IMR-90 (cell line): Measurements from ENCODE around the gene GNG7. TPM values are rescaled to one million over a fixed set of nuclear protein-coding genes. Genes with fewer than 3 reads are reported as not detected.

Experiments used
- ATAC-seq: fragments of 200-7000 bp; cut with Tn5 transposase; 2 replicates; pipeline ENCODE4 v1.9.1; 2020; ENCODE audit warnings: low read depth, mild to moderate bottlenecking, moderate library complexity
- BruUV-seq: library from RNA; stranded (reverse); fragments of 400-500 nt; replicated peaks from 2 replicates; lab custom pipeline; 2021; lab: Mats Ljungman, UMichigan
- CTCF ChIA-PET: fragments of 300-600 bp; formaldehyde crosslinking; extraction: SDS; loops from one replicate; lab custom pipeline; 2021; ENCODE audit warnings: antibody characterized with exemption; lab: Yijun Ruan, JAX
- POLR2A ChIA-PET: fragments of 300-600 bp; sonication (Branson Sonifier 250); formaldehyde crosslinking; loops from one replicate; lab custom pipeline; 2022; ENCODE audit warnings: antibody characterized with exemption; ENCODE audit not compliant: unreplicated experiment; lab: Charles Lee
- DNase-seq: peaks from one replicate; pipeline ENCODE4 v3.0.0; 2013
- H2AFZ ChIP-seq: replicated peaks from 2 replicates; pipeline ENCODE3; 2013; ENCODE audit warnings: low read length, mild to moderate bottlenecking; ENCODE audit not compliant: poor library complexity
- H2AK5ac ChIP-seq: 2 replicates; pipeline ENCODE4 v1.6.1; 2013; ENCODE audit warnings: low read depth, low read length, inconsistent platforms
- H2AK9ac ChIP-seq: replicated peaks from 2 replicates; pipeline ENCODE3; 2013; ENCODE audit warnings: mild to moderate bottlenecking, low read depth, low read length, moderate library complexity; ENCODE audit not compliant: poor library complexity
- H2BK120ac ChIP-seq: 2 replicates; pipeline ENCODE4 v1.6.1; 2013; ENCODE audit warnings: low read depth, low read length, inconsistent platforms
- H2BK15ac ChIP-seq: 3 replicates; pipeline ENCODE4 v1.6.1; 2013; ENCODE audit warnings: low read depth, low read length, inconsistent platforms
- H2BK20ac ChIP-seq: 2 replicates; pipeline ENCODE4 v1.6.1; 2013; ENCODE audit warnings: low read depth, mild to moderate bottlenecking, inconsistent platforms, low read length, moderate library complexity
- H2BK5ac ChIP-seq: 2 replicates; pipeline ENCODE4 v1.6.1; 2013; ENCODE audit warnings: mild to moderate bottlenecking, low read depth, low read length, inconsistent platforms; ENCODE audit not compliant: poor library complexity, severe bottlenecking
- H3K14ac ChIP-seq: replicated peaks from 2 replicates; pipeline ENCODE4 v1.6.1; 2013; ENCODE audit warnings: low read depth, low read length, inconsistent platforms
- H3K18ac ChIP-seq: 2 replicates; pipeline ENCODE4 v1.6.1; 2013; ENCODE audit warnings: low read depth, low read length, control low read depth
- H3K23ac ChIP-seq: 2 replicates; pipeline ENCODE4 v1.6.1; 2013; ENCODE audit warnings: low read depth, low read length, inconsistent platforms
- H3K27ac ChIP-seq: 2 replicates; pipeline ENCODE4 v1.5.1; 2013; ENCODE audit warnings: mild to moderate bottlenecking, control low read depth, low read length; ENCODE audit not compliant: insufficient read depth
- H3K27me3 ChIP-seq: 2 replicates; pipeline ENCODE4 v1.6.1; 2013; ENCODE audit warnings: low read length; ENCODE audit not compliant: control insufficient read depth, insufficient read depth
- H3K36me3 ChIP-seq: 2 replicates; pipeline ENCODE4 v1.6.1; 2013; ENCODE audit warnings: low read length, mixed read lengths; ENCODE audit not compliant: control insufficient read depth, insufficient read depth
- H3K4ac ChIP-seq: 2 replicates; pipeline ENCODE4 v1.6.1; 2013; ENCODE audit warnings: low read depth, low read length, inconsistent platforms
- H3K4me1 ChIP-seq: 2 replicates; pipeline ENCODE4 v1.6.1; 2013; ENCODE audit warnings: low read length, mixed read lengths; ENCODE audit not compliant: control insufficient read depth, insufficient read depth
- H3K4me2 ChIP-seq: 2 replicates; pipeline ENCODE4 v1.6.1; 2013; ENCODE audit warnings: low read depth, mild to moderate bottlenecking, control low read depth, low read length, moderate library complexity
- H3K4me3 ChIP-seq: 2 replicates; pipeline ENCODE4 v1.5.1; 2013; ENCODE audit warnings: low read depth, mild to moderate bottlenecking, control low read depth, low read length, moderate library complexity; ENCODE audit not compliant: insufficient read depth
- H3K56ac ChIP-seq: 2 replicates; pipeline ENCODE4 v1.6.1; 2013; ENCODE audit warnings: low read length, inconsistent platforms; ENCODE audit not compliant: insufficient read depth; ENCODE audit errors: extremely low read depth
- H3K79me1 ChIP-seq, 2 experiments: 2 replicates each; pipeline ENCODE4 v1.6.1; 2013; ENCODE audit warnings: low read length in 2 of 2, inconsistent platforms in 1 of 2, low read depth in 1 of 2
- H3K9ac ChIP-seq: 2 replicates; pipeline ENCODE4 v1.6.1; 2013; ENCODE audit warnings: low read depth, low read length, control low read depth
- H3K9me1 ChIP-seq: 2 replicates; pipeline ENCODE4 v1.6.1; 2013; ENCODE audit warnings: low read length, inconsistent platforms; ENCODE audit not compliant: insufficient read depth
- H3K9me3 ChIP-seq: 2 replicates; pipeline ENCODE4 v1.6.1; 2013; ENCODE audit warnings: low read length; ENCODE audit not compliant: control insufficient read depth, insufficient read depth
- H4K20me1 ChIP-seq: 2 replicates; pipeline ENCODE4 v1.6.1; 2013; ENCODE audit warnings: low read length, inconsistent platforms; ENCODE audit not compliant: insufficient read depth
- H4K5ac ChIP-seq: 2 replicates; pipeline ENCODE4 v1.6.1; 2013; ENCODE audit warnings: mild to moderate bottlenecking, low read depth, low read length, control low read depth
- H4K8ac ChIP-seq, 2 experiments: 2 replicates each; pipeline ENCODE4 v1.6.1; 2013; ENCODE audit warnings: low read depth in 2 of 2, low read length in 2 of 2, control low read depth in 1 of 2, inconsistent platforms in 1 of 2
- H4K91ac ChIP-seq: 2 replicates; pipeline ENCODE4 v1.6.1; 2013; ENCODE audit warnings: low read depth, low read length, inconsistent platforms; ENCODE audit not compliant: insufficient read depth
- CEBPB ChIP-seq: IDR thresholded peaks from 2 replicates; pipeline ENCODE4 v1.6.1; 2012; ENCODE audit warnings: low read depth, low read length, improper control_type of control experiment
- CHD1 ChIP-seq: IDR thresholded peaks from 2 replicates; pipeline ENCODE4 v1.6.1; 2012; ENCODE audit warnings: low read depth, low read length, improper control_type of control experiment
- CTCF ChIP-seq: conservative IDR thresholded peaks from 2 replicates; pipeline ENCODE4 v1.5.1; 2012; ENCODE audit warnings: mild to moderate bottlenecking, low read depth, low read length, improper control_type of control experiment
- FOS ChIP-seq: fragments of 150-350 bp; IDR thresholded peaks from 2 replicates; pipeline ENCODE4 v1.6.1; 2016; ENCODE audit warnings: low read depth, low read length
- MAFK ChIP-seq: IDR thresholded peaks from 2 replicates; pipeline ENCODE4 v1.6.1; 2012; ENCODE audit warnings: low read depth, low read length, improper control_type of control experiment
- MAZ ChIP-seq: IDR thresholded peaks from 2 replicates; pipeline ENCODE4 v1.6.1; 2012; ENCODE audit warnings: low read depth, mild to moderate bottlenecking, low read length, improper control_type of control experiment, moderate library complexity, borderline replicate concordance
- MXI1 ChIP-seq: IDR thresholded peaks from 2 replicates; pipeline ENCODE4 v1.6.1; 2012; ENCODE audit warnings: low read depth, mild to moderate bottlenecking, low read length, moderate library complexity, borderline replicate concordance
- NFE2L2 ChIP-seq: fragments of 150-350 bp; IDR thresholded peaks from 2 replicates; pipeline ENCODE4 v1.6.1; 2016; ENCODE audit warnings: low read depth, mild to moderate bottlenecking, low read length
- POLR2A ChIP-seq: IDR thresholded peaks from 2 replicates; pipeline ENCODE4 v1.6.1; 2012; ENCODE audit warnings: mild to moderate bottlenecking, low read depth, low read length
- RAD21 ChIP-seq: IDR thresholded peaks from 2 replicates; pipeline ENCODE4 v1.6.1; 2012; ENCODE audit warnings: low read length, improper control_type of control experiment
- RCOR1 ChIP-seq: IDR thresholded peaks from 2 replicates; pipeline ENCODE4 v1.6.1; 2012; ENCODE audit warnings: mild to moderate bottlenecking, low read length, improper control_type of control experiment; ENCODE audit not compliant: insufficient replicate concordance
- RFX5 ChIP-seq: IDR thresholded peaks from 2 replicates; pipeline ENCODE4 v1.8.0; 2012; ENCODE audit warnings: low read depth, mild to moderate bottlenecking, low read length, moderate library complexity
- SMC3 ChIP-seq: fragments of 150-350 bp; IDR thresholded peaks from 2 replicates; pipeline ENCODE4 v1.6.1; 2016; ENCODE audit warnings: low read depth, mild to moderate bottlenecking, antibody characterized with exemption, low read length, moderate library complexity
- USF2 ChIP-seq: fragments of 150-350 bp; IDR thresholded peaks from 2 replicates; pipeline ENCODE4 v1.6.1; 2017; ENCODE audit warnings: mild to moderate bottlenecking, antibody characterized with exemption, low read length, low read depth
- WGBS, 2 experiments: methylation state at CpG; one replicate each; pipeline versions ENCODE4 v1.1.5 to v1.1.7; 2013; ENCODE audit warnings: missing lambda C conversion rate in 2 of 2; ENCODE audit not compliant: insufficient read length in 1 of 2; ENCODE audit errors: extremely low coverage in 2 of 2; 5-methylcytosine and 5-hydroxymethylcytosine counted together
- dilution Hi-C: fragments of 300-500 bp; cut with HindIII; formaldehyde crosslinking; loops from one replicate; pipeline ENCODE4 v1.14.3; 2018; ENCODE audit warnings: low sequenced_read_pairs; ENCODE audit not compliant: unreplicated experiment
- in situ Hi-C: fragments of 300-500 bp; cut with MboI; formaldehyde crosslinking; loops from 3 replicates; pipeline ENCODE4 v1.14.3; 2019; ENCODE audit warnings: low sequenced_read_pairs, inconsistent platforms, mixed read lengths
- intact Hi-C: fragments of 100-400 bp; cut with micrococcal nuclease; formaldehyde crosslinking; loops from 2 replicates; pipeline ENCODE4 v1.10.0; 2022
- polyA plus RNA-seq, 3 experiments: library from polyadenylated mRNA; depleted of rRNA; stranded (reverse); fragments of >200 nt; gene quantifications; 2 replicates each; pipeline ENCODE4 v1.2.3, GENCODE V29; 2012; ENCODE audit warnings: low replicate concordance in 1 of 3
- total RNA-seq: library from RNA; depleted of rRNA; stranded (reverse); fragments of >200 nt; gene quantifications from 2 replicates; pipeline ENCODE4 v1.2.3, GENCODE V29; 2012
- TF ChIP-seq, protein P1 (sequence below): fragments of 150-350 bp; IDR thresholded peaks from 2 replicates; pipeline ENCODE4 v1.6.1; 2016; ENCODE audit warnings: low read depth, mild to moderate bottlenecking, low read length, moderate library complexity, borderline replicate concordance

GNG7 gene
- total and polyA plus RNA-seq, 2 of the 4 experiments (the other 2 are of a cell fraction), result under 0.01 to 0.21 TPM

DNA sequence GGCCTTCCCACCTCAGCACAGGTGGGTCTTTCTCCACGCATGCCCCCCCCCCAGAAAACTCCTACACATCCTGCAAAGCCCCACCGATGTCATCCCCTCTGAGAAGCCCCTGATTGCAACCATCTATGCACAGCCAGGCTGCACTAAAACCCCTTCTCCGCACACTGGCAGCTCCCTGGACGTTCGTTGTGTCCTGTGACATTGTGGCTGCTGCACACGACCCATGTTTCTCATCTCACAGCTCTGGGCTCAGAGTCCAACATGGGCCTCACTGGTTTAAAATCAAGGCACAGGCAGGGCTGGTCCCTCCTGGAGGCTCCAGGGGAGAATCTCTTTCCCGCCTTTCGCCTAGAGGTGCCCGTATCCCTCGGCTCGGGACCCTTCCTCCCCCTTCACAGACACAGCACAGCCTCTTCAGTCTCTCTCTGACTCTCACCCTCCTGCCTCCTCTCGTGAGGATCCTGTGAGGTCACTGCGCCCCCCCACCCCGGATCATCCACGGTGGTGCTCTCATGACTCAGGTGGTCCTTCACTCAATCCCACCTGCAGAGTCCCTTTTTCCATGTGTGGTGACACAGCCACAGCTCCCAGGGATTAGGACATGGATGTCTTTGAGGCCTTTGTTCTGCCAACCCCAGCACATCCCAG is 155.3 kb downstream of the GNG7 start:
- H3K36me3 ChIP-seq, result no peaks in the 10 kb centered on the region
- H3K9me3 ChIP-seq, result no peaks in the 10 kb centered on the region
- H3K9me1 ChIP-seq, result peaks cover 12% of the 10 kb centered on the region
- H2BK20ac ChIP-seq, result no peak overlapping the region
- in situ Hi-C loops, result no loop called here
- H3K9ac ChIP-seq, result no peak overlapping the region
- peak overlapping the region; percentile 62 for H3K4ac ChIP-seq
- no TSS peak for BruUV-seq
- H2AFZ ChIP-seq, result peak overlapping the region; percentile 60
- no peaks in the 10 kb centered on the region for H4K20me1 ChIP-seq
- no peak overlapping the region for H3K56ac ChIP-seq
- peaks cover 24% of the 10 kb centered on the region for H3K4me1 ChIP-seq
- dilution Hi-C loops, result no loop called here
- intact Hi-C loops, result no loop called here
- peak overlapping the region; percentile 79 for H2AK9ac ChIP-seq
- H3K4me2 ChIP-seq, result no peak overlapping the region
- peak overlapping the region; percentile 74 for H4K91ac ChIP-seq
- H3K27ac ChIP-seq, result no peak overlapping the region
- no peak overlapping the region for H4K5ac ChIP-seq
- no peak overlapping the region for H3K4me3 ChIP-seq
- H4K8ac ChIP-seq, result peak overlapping the region in 1 of 2 experiments; percentile 56; a peak in 1 of 4 replicates
- POLR2A ChIA-PET, result no interaction called here
- WGBS, 2 experiments, result 100% methylated on average over 2 of the region's 15 CpGs; no CpG with 5 or more reads in 1 of the 2 experiments
- peak overlapping the region; percentile 55; the same call in 1 of the 3 replicates for H2BK15ac ChIP-seq
- H2BK5ac ChIP-seq, result no peak overlapping the region
- DNase-seq (no peak), ATAC-seq (no peak)
- H3K23ac ChIP-seq, result no peak overlapping the region
- no peaks in the 10 kb centered on the region for H3K27me3 ChIP-seq
- peaks cover 0 to 30% of the 10 kb centered on the region in 2 experiments; a peak in 2 of 4 replicates for H3K79me1 ChIP-seq
- H3K18ac ChIP-seq, result no peak overlapping the region
- peak overlapping the region; percentile 86 for H2BK120ac ChIP-seq
- CTCF ChIA-PET, result interaction anchor here (0.6 kb wide), 1 partner anchor 371 kb away, joined by 7 read pairs; no protein-coding TSS in a partner anchor
- no peak overlapping the region for H3K14ac ChIP-seq
- peak overlapping the region; percentile 61; the same call in 1 of the 2 replicates for H2AK5ac ChIP-seq
- TF ChIP-seq CTCF (no peak), FOS (no peak), RFX5 (no peak), MAFK (no peak), USF2 (no peak), RCOR1 (no peak), CEBPB (no peak), MAZ (no peak), NFE2L2 (no peak), MXI1 (no peak), SMC3 (no peak), RAD21 (no peak), POLR2A (no peak), CHD1 (no peak)
- TF ChIP-seq, protein P1, sequence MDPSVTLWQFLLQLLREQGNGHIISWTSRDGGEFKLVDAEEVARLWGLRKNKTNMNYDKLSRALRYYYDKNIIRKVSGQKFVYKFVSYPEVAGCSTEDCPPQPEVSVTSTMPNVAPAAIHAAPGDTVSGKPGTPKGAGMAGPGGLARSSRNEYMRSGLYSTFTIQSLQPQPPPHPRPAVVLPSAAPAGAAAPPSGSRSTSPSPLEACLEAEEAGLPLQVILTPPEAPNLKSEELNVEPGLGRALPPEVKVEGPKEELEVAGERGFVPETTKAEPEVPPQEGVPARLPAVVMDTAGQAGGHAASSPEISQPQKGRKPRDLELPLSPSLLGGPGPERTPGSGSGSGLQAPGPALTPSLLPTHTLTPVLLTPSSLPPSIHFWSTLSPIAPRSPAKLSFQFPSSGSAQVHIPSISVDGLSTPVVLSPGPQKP, result no peak
